Measurements from ENCODE around the gene MEDAG.
"Not testable (repeated sequence)": the region's sequence is repeated elsewhere in the genome, so short reads cannot be mapped to it uniquely, and the experiment has no call there.

MEDAG gene

GRCh38 chr13:30907121-30907861, 1.2 kb downstream of the MEDAG start:
- no peak for DNase-seq (ENCODE audit: low spot score)

- no peak for DNase-seq (ENCODE audit: low spot score)
These were observed 2.4 kb downstream of the MEDAG start for GRCh38 chr13:30908416-30908980.

- DNase-seq (ENCODE audit: low spot score) = no peak
These were observed 4.6 kb downstream of the MEDAG start for GRCh38 chr13:30910676-30911075.

GRCh38 chr13:30915691-30916541, 9.8 kb downstream of the MEDAG start:
- no peak for DNase-seq (ENCODE audit: low spot score)

- DNase-seq (ENCODE audit: low spot score) = no peak
These were observed 10.9 kb downstream of the MEDAG start for GRCh38 chr13:30916991-30917390.

DNA sequence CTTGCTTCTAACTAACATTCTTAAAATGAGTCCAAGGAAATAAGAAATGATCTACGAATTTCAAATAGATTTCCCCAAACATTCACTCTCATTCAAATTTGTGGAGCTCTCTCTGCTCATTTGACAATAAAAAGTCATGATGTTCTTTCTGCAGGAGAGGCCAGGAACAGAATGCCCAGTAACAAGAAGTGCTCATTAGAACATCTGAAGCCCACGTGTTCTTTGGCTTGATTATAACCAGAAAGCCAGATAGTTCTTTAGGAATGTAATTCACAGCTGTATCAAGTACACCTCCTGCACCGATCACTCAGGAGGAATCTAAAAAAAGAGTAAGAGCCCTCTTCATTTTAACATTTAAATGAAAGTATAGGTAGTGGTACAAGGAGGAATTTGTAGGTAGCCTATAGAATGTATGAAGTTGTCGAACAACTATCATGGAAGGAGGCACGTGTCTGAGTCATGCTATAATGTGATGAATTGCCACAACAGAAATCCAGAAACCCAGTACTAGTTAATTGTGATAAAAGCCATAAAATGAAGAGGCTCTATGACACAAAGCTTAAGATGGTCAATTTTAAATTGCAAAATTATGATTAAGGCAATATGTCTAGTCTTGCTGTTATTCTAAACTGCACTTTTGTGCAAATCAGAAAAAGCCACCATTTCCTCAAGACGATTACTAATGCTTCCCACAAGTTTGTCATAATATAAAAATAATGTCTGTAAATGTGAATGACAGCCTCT, 12.8 kb downstream of the MEDAG start:
- DNase-seq (ENCODE audit: low spot score) = no peak

DNA sequence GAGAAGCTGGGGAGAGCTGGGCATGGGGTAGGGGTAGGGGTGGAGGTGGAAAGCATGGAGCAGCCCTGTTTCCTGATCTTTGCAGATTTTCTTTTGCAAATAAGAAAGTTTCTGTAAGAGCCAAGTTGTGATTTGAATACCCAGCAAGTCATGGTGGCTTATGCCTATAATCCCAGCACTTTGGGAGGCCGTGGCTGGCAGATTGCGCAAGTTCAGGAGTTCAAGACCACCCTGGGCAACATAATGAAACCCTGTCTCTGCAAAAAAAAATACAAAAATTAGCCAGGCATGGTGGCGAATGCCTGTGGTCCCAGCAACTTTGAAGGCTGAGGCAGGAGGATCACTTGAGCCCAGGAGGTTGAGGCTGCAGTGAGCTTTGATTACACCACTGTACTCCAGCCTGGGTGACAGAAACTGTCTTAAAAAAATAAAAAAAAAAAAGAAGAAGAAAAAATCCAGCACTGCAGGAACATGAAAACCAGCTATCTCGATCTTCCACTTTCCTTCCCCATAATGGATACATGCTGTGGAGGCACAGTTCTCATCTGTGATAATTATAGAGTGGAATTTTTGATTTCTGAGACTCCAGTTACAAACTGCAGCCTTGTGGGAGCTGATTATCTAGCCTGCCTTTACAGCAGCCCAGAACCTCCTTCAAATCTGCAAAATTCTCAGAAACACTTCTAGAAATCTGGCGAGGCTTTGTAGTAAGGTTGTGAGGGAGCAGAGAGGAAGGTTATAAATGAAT, 14.3 kb downstream of the MEDAG start:
- DNase-seq (ENCODE audit: low spot score) = no peak

DNA sequence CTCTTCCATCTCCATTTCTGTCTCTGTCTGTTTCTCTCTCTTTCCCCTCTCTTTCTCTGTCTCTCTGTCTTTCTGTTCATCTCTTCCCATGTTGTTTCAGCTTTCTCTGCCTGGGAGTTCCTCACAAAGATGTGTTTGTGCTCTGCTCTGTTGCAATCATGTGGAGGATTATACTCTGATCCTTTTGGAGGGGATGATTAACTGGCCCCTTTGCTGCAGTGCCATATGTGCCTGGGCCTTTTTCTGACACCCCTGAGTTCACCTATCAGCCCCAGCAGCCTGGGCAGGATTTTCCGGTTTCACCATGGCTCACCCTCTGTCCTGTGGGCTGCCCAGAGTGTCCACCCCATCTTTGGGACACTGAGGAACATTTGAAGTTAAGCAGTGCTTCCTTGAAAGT, 17.3 kb downstream of the MEDAG start:
- DNase-seq (ENCODE audit: low spot score) = no peak

DNA sequence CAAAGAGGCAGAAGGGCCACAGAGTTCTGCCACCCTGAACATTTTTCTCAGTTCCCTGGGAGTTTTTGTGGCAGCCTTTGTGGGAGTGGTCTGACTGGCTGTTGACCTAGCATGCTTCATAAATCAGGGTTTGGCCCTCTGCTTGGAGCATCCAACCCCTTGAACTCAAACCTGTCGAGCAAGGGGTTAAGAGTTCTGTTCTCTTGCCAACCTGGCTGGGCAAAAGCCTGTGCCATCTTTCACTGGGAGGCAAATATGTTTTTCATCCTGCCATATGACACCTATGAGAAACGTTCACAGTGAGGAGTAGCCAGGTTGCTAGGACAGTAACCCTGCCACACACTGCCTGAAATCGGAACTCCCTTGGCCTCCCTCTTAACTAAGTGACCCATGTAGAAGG, 18.6 kb downstream of the MEDAG start:
- no peak for DNase-seq (ENCODE audit: low spot score)

- DNase-seq (ENCODE audit: low spot score) = no peak
These were observed 19.4 kb downstream of the MEDAG start for GRCh38 chr13:30925429-30925828.

GRCh38 chr13:30926781-30927180, 20.7 kb downstream of the MEDAG start:
- no peak for DNase-seq (ENCODE audit: low spot score)

DNA sequence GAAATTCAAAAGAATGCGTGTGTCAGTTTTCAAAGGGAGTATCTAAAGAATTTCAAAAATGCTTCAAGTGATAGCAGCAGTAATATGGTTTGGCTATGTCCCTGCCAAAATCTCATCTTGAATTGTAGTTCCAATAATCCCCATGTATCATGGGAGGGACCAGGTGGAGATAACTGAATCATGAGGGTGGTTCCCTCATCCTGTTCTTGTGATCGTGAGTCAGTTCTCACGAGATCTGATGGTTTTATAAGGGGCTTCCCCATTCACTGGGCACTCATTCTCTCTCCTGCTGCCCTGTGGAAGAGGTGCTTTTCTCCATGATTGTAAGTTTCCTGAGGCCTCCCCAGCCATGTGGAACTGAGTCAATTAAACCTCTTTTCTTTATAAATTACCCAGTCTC, 21.1 kb downstream of the MEDAG start:
- DNase-seq (ENCODE audit: low spot score) = not testable (repeated sequence)

DNA sequence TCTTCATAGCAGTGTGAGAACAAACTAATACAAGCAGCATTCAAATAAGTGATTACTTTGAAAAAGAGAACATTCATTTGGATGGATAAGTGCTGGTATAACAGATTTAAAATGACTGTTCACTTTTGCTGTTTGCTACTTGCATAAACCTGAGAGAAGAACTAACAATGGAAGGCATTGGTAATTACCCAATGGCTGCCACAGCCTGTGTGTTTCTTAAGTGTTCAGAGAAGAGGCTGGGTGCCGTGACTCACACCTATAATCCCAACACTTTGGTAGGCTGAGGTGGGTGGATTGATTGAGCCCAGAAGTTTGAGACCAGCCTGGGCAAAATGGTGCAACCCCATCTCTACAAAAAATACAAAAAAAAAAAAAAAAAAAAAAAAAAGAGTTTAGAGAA, 21.5 kb downstream of the MEDAG start:
- DNase-seq (ENCODE audit: low spot score) = no peak

DNA sequence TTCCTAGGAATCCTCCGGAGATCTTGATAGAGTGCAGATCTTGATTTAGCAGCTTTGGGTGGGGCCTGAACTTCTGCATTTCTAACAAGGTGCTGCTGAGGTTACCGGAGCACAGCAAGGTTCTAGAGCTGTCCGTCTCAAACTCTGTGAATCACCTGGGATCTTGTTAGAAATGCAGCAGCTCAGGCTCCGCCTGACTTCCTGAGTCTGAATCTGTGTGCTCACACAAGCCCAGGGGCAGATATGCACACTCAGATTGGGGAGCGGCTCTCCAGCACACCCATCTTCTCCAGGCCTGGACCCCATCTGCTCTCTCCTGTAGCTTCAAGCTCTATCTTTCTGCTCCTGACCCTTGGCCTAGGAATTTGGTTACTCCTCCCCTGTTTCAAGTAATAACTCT, 22.9 kb downstream of the MEDAG start:
- no peak for DNase-seq (ENCODE audit: low spot score)

DNA sequence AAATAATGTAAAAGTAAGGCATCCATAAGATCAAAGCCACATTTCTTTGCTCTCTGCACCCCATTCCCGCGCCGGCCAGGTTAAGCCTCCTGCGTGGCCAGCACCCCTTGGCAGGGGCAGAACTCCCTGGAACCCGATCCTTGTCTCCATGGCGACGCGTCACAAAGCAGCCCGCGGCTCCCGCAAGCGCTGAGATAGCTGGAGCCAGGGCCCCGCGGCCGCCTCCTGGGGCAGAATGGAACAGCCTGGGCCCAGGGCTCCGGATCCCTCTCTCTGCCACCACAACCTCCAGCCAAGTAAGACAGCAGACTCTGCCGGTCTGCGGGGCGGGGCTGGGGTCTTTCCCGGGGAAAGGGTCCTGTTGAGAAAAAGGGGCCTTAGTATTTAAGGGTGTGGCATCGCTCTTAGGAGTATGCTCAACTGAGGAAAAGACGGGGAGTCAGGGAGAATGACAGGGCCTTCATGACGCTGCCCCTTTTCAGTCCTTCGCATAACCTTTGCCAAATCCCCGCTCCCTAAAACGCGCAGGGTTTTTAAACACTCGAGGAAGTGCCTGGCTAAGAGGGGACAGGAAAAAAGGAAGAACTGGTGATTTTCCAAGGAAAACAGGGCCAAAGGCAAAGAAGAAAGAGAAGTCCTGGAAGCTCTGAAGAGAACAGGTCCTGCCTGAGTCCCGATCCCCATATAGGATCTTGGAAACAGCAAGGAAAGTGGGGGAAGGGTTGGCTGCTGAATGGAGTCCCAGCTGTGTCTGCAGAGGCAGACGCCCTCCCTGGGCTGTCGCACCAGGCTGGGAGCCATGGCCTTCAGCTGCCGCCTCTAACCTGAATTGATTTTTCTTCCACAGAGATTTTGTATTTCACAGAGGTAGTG, 26.6 kb downstream of the MEDAG start, which contains the start of gene TEX26:
TSS of gene TEX26 (plus strand) at position 176 of the 873 bp plus-strand sequence. CDS start at position 236, 60 bp downstream.
- DNase-seq (ENCODE audit: low spot score) = no peak

GRCh38 chr13:30933354-30933670, 27.2 kb downstream of the MEDAG start:
- no peak for DNase-seq (ENCODE audit: low spot score)

GRCh38 chr13:30934381-30934780, 28.3 kb downstream of the MEDAG start:
- DNase-seq (ENCODE audit: low spot score) = no peak

- DNase-seq (ENCODE audit: low spot score) = no peak
These were observed 28.7 kb downstream of the MEDAG start for GRCh38 chr13:30934803-30935202.

GRCh38 chr13:30936971-30937370, 30.9 kb downstream of the MEDAG start:
- no peak for DNase-seq (ENCODE audit: low spot score)

GRCh38 chr13:30943881-30944280, 37.8 kb downstream of the MEDAG start:
- no peak for DNase-seq (ENCODE audit: low spot score)

Data from germinal center (tissue), 1 donor.